GM12878 (cell line): Measurements from ENCODE around the gene DET1. TPM values are rescaled to one million over a fixed set of nuclear protein-coding genes. Genes with fewer than 3 reads are reported as not detected.

Source experiments
- ATAC-seq: fragments of 200-7000 bp; cut with Tn5 transposase; 3 replicates; pipeline ENCODE4 v1.9.1; 2020; ENCODE audit warnings: mild to moderate bottlenecking, moderate library complexity
- BruUV-seq: library from RNA; stranded (reverse); fragments of 400-500 nt; replicated peaks from 2 replicates; lab custom pipeline; 2021; lab: Mats Ljungman, UMichigan
- CTCF ChIA-PET: fragments of 300-600 bp; sonication (Branson Sonifier 250); formaldehyde crosslinking; extraction: SDS; loops from one replicate; lab custom pipeline; 2021; ENCODE audit warnings: inconsistent platforms; lab: Yijun Ruan, JAX
- POLR2A ChIA-PET: fragments of 350-600 bp; formaldehyde crosslinking; extraction: SDS; loops from one replicate; lab custom pipeline; 2021; ENCODE audit warnings: inconsistent platforms; lab: Charles Lee
- RAD21 ChIA-PET: fragments of 300-600 bp; sonication (Branson Sonifier 250); formaldehyde crosslinking; loops from one replicate; lab custom pipeline; 2023; ENCODE audit warnings: antibody characterized with exemption; ENCODE audit not compliant: unreplicated experiment; lab: Charles Lee
- SMC1A ChIA-PET: fragments of 300-600 bp; sonication (Branson Sonifier 250); formaldehyde crosslinking; loops from one replicate; lab custom pipeline; 2023; ENCODE audit not compliant: unreplicated experiment, uncharacterized antibody; lab: Charles Lee
- DNase-seq: peaks from one replicate; pipeline ENCODE4 v3.0.0-alpha.2; 2011; ENCODE audit warnings: low read depth, low spot score
- FAIRE-seq: peaks from 3 replicates; lab custom pipeline; 2011; peaks lifted over from hg19 to GRCh38; lab: Jason Lieb, UNC
- H2AFZ ChIP-seq: 2 replicates; pipeline ENCODE4 v1.6.0; 2011; ENCODE audit warnings: low read depth, low read length, control low read depth; ENCODE audit not compliant: control insufficient read depth
- H3K27ac ChIP-seq: 2 replicates; pipeline ENCODE4 v1.5.1; 2011; ENCODE audit warnings: control low read depth; ENCODE audit not compliant: control insufficient read depth, insufficient read depth
- H3K27me3 ChIP-seq, 2 experiments: replicated peaks in 1 of 2; 2 replicates each; pipeline versions ENCODE4 v1.6.0 to v1.6.1; 2011; ENCODE audit warnings: low read length in 1 of 2; ENCODE audit not compliant: control insufficient read depth in 2 of 2, insufficient read depth in 2 of 2
- H3K36me3 ChIP-seq, 2 experiments: 2 replicates each; pipeline ENCODE4 v1.5.1; 2011; ENCODE audit warnings: low read length in 1 of 2; ENCODE audit not compliant: control insufficient read depth in 2 of 2, insufficient read depth in 2 of 2
- H3K4me1 ChIP-seq: 2 replicates; pipeline ENCODE4 v1.6.1; 2011; ENCODE audit warnings: mild to moderate bottlenecking, low read length, moderate library complexity, mixed read lengths; ENCODE audit not compliant: control insufficient read depth, insufficient read depth
- H3K4me2 ChIP-seq: 2 replicates; pipeline ENCODE4 v1.6.0; 2011; ENCODE audit warnings: control low read depth; ENCODE audit not compliant: control insufficient read depth, insufficient read depth
- H3K4me3 ChIP-seq: fragments of 200-600 bp; sonication (generic); 2 replicates; pipeline ENCODE4 v1.5.1; 2016
- H3K79me2 ChIP-seq: 2 replicates; pipeline ENCODE4 v1.6.0; 2011; ENCODE audit warnings: low read length; ENCODE audit not compliant: control insufficient read depth, insufficient read depth
- H3K9ac ChIP-seq: 2 replicates; pipeline ENCODE4 v1.8.0; 2011; ENCODE audit warnings: low read length, control low read depth, mixed read lengths; ENCODE audit not compliant: control insufficient read depth, insufficient read depth
- H3K9me3 ChIP-seq: replicated peaks from 3 replicates; pipeline ENCODE4 v1.5.1; 2011; ENCODE audit warnings: mild to moderate bottlenecking, low read length; ENCODE audit not compliant: control insufficient read depth, insufficient read depth
- H4K20me1 ChIP-seq: 2 replicates; pipeline ENCODE4 v1.6.0; 2011; ENCODE audit not compliant: control insufficient read depth, insufficient read depth
- CHD1 ChIP-seq: IDR thresholded peaks from 2 replicates; pipeline ENCODE4 v1.6.1; 2012; ENCODE audit warnings: low read depth, low read length, improper control_type of control experiment
- CREB1 ChIP-seq: IDR thresholded peaks from 2 replicates; pipeline ENCODE4 v1.6.1; 2012; ENCODE audit warnings: low read depth, mild to moderate bottlenecking, inconsistent platforms
- JUNB ChIP-seq: IDR thresholded peaks from 2 replicates; pipeline ENCODE4 v1.6.1; 2016; ENCODE audit warnings: antibody characterized with exemption, mild to moderate bottlenecking
- POLR2A ChIP-seq: IDR thresholded peaks from 2 replicates; pipeline ENCODE4 v1.6.1; 2011; ENCODE audit warnings: low read depth, mild to moderate bottlenecking, low read length
- SP1 ChIP-seq: IDR thresholded peaks from one replicate; pipeline ENCODE4 v1.6.1; 2011; ENCODE audit warnings: low read depth, low read length
- SUZ12 ChIP-seq: fragments of 200-600 bp; sonication (generic); IDR thresholded peaks from one replicate; pipeline ENCODE4 v1.6.1; 2018; ENCODE audit warnings: antibody characterized with exemption, mild to moderate bottlenecking; ENCODE audit not compliant: unreplicated experiment
- ZNF622 ChIP-seq: fragments of 450-650 bp; IDR thresholded peaks from 2 replicates; pipeline ENCODE4 v1.6.1; 2017; ENCODE audit warnings: mild to moderate bottlenecking, inconsistent platforms
- WGBS: methylation state at CpG from one replicate; pipeline ENCODE4 v1.1.6; 2016; ENCODE audit warnings: low lambda C conversion rate; ENCODE audit not compliant: insufficient replicate concordance, insufficient coverage; ENCODE audit errors: missing lambda C conversion rate; 5-methylcytosine and 5-hydroxymethylcytosine counted together
- in situ Hi-C: fragments of 300-500 bp; cut with MboI; formaldehyde crosslinking; loops from 9 replicates; pipeline ENCODE4 v1.14.3; 2018; ENCODE audit warnings: mixed read lengths
- intact Hi-C: fragments of 100-400 bp; cut with micrococcal nuclease; formaldehyde crosslinking; loops from one replicate; pipeline ENCODE4 v1.14.2; 2022; ENCODE audit not compliant: unreplicated experiment
- polyA plus RNA-seq, 11 experiments: library from polyadenylated mRNA; depleted of rRNA in 4 of 11; unstranded in 6 of 11; stranded (reverse) in 5 of 11; fragments of >200 nt; fragmentation: Nextera tagmentation in 4 of 11; fragmentation: Illumina TruSeq in 1 of 11; extraction: Ambion mirVana in 4 of 11; extraction: Trizol in 1 of 11; gene quantifications; 1 replicate in 1 of 11; 2 replicates in 10 of 11; pipeline versions ENCODE4 v1.2.1 to v1.2.3, GENCODE V29; 2011 to 2016; ENCODE audit warnings: inconsistent platforms in 2 of 11, missing spikeins in 2 of 11, low read depth in 1 of 11
- total RNA-seq, 4 experiments: library from RNA; depleted of rRNA in 3 of 4; stranded (reverse); fragments of >200 nt in 3 of 4; fragmentation: Illumina TruSeq in 1 of 4; extraction: Trizol in 1 of 4; gene quantifications; 2 replicates each; pipeline versions ENCODE4 v1.2.1 to v1.2.3, GENCODE V29; 2013 to 2021

DET1 gene
- total and polyA plus RNA-seq, 10 of the 15 experiments (the other 5 are each of a cell fraction or from before 2014, with no cell fraction given): 0.16 to 2.7 (median 1.4) TPM

DNA sequence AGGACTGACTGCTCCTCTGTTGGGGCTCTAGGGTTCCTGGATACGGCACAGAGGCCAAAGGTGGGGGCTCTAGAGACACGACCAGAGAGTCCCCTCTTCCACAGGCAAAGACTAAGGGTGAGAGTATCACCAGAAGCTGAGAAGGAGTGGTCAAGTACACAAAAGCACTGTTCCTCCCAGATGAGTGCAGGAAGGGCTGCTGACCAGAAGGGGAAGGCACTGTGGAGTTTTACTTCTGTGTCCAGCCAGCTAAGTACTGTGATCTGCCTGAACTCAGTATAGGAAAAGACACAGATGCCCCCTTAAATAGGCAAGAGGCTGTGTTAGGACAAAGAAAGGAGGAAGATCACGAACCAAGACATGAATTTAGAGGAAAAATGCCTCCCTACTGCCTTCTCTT lies 67.3 kb downstream of the DET1 start:
- RAD21 ChIA-PET: no interaction called here
- POLR2A ChIA-PET: no interaction called here
- H3K9ac ChIP-seq: no peak overlapping the region
- no peak for ATAC-seq
- H4K20me1 ChIP-seq: no peaks in the 10 kb centered on the region
- CTCF ChIA-PET: interaction anchor here (0.7 kb wide), 1 partner anchor 186 kb away, joined by 3 read pairs; no protein-coding TSS in a partner anchor
- intact Hi-C loops: loop anchor here (5.0 kb wide), 1 partner anchor 223 kb away; no protein-coding TSS in a partner anchor
- H3K36me3 ChIP-seq: peaks cover 7 to 17% of the 10 kb centered on the region in 2 experiments
- no peak overlapping the region for H2AFZ ChIP-seq
- no peak overlapping the region for H3K4me2 ChIP-seq
- no peak for DNase-seq
- H3K79me2 ChIP-seq: no peaks in the 10 kb centered on the region
- FAIRE-seq: no peak
- H3K4me1 ChIP-seq: no peaks in the 10 kb centered on the region
- H3K9me3 ChIP-seq: no peaks in the 10 kb centered on the region
- SMC1A ChIA-PET: no interaction called here
- WGBS: 77% methylated on average over 3 of the region's 3 CpGs
- in situ Hi-C loops: loop anchor here (5.0 kb wide), 1 partner anchor 143 kb away; the partner anchor contains the start of gene AEN
- no TSS peak for BruUV-seq
- no peak overlapping the region for H3K4me3 ChIP-seq
- H3K27me3 ChIP-seq: no peaks in the 10 kb centered on the region
- TF ChIP-seq CHD1: no peak
- TF ChIP-seq CREB1: no peak
- TF ChIP-seq ZNF622: no peak
- TF ChIP-seq SUZ12: no peak
- no peak for TF ChIP-seq SP1
- TF ChIP-seq POLR2A: no peak
- H3K27ac ChIP-seq: no peak overlapping the region

- Histone ChIP-seq H3K4me1 (no peaks in the 10 kb centered on the region), H3K4me3 (no peak overlapping the region), H3K9me3 (no peaks in the 10 kb centered on the region), H3K9ac (no peak overlapping the region), H4K20me1 (no peaks in the 10 kb centered on the region), H3K4me2 (no peak overlapping the region), H3K27ac (no peak overlapping the region), H3K36me3 (peaks cover 7 to 26% of the 10 kb centered on the region in 2 experiments), H3K79me2 (no peaks in the 10 kb centered on the region), H3K27me3 (no peaks in the 10 kb centered on the region), H2AFZ (no peak overlapping the region)
- RAD21 ChIA-PET: interaction anchor here (1.5 kb wide), 1 partner anchor 144 kb away, joined by 6 read pairs; the partner anchor contains the start of gene AEN
- intact Hi-C loops: loop anchor here (2.0 to 5.0 kb wide), 2 partner anchors 224 to 357 kb away; no protein-coding TSS in a partner anchor
- CTCF ChIA-PET: interaction anchor here (0.8 to 1.9 kb wide), 5 partner anchors 135 to 357 kb away, joined by 3 to 10 read pairs (median 4); no protein-coding TSS in a partner anchor
- in situ Hi-C loops: loop anchor here (5.0 kb wide), 1 partner anchor 144 kb away; the partner anchor contains the start of gene AEN
- DNase-seq (no peak), FAIRE-seq (no peak), ATAC-seq (no peak)
- 86% methylated on average over 5 of the region's 5 CpGs for WGBS
- BruUV-seq: no TSS peak
- POLR2A ChIA-PET: no interaction called here
- SMC1A ChIA-PET: interaction anchor here (1.1 to 1.3 kb wide), 3 partner anchors 138 to 224 kb away, joined by 3 to 4 read pairs (median 3); no protein-coding TSS in a partner anchor
- no peak for TF ChIP-seq JUNB
These were observed 68.6 kb downstream of the DET1 start for GRCh38 chr15:88477904-88478303.
